Limb (tissue), 2 donors: Measurements from ENCODE around the gene RGMA.
A peak's percentile ranks its signal among the peaks of the same experiment; 100 is the strongest.
"Not testable (repeated sequence)": the region's sequence is repeated elsewhere in the genome, so short reads cannot be mapped to it uniquely, and the experiment has no call there.

Experiments used
- DNase-seq, 2 donors: peaks; one replicate each; pipeline ENCODE4 v3.0.0-alpha.2; 2016; ENCODE audit errors: extremely low spot score in 2 of 2

RGMA gene

GRCh38 chr15:93067649-93068085, 21.3 kb downstream of the RGMA start:
- DNase-seq = peak in 1 of 2 donors; percentile 27

GRCh38 chr15:93066834-93067648, 22.0 kb downstream of the RGMA start:
- DNase-seq = no peak

GRCh38 chr15:93066224-93066681, 22.8 kb downstream of the RGMA start:
- peak in 1 of 2 donors; percentile 63 for DNase-seq

GRCh38 chr15:93065641-93066045, 23.4 kb downstream of the RGMA start:
- DNase-seq = no peak

GRCh38 chr15:93063796-93064690, 25.0 kb downstream of the RGMA start:
- peak in 1 of 2 donors; percentile 31 for DNase-seq

- DNase-seq = no peak
Measured at GRCh38 chr15:93063262-93063671, 25.7 kb downstream of the RGMA start.

GRCh38 chr15:93062628-93063261, 26.3 kb downstream of the RGMA start:
- DNase-seq = not testable (repeated sequence)

- no peak for DNase-seq
Measured at GRCh38 chr15:93060336-93061248, 28.4 kb downstream of the RGMA start.

- DNase-seq = no peak
Measured at GRCh38 chr15:93059442-93059841, 29.6 kb downstream of the RGMA start.

GRCh38 chr15:93058904-93059427, 30.0 kb downstream of the RGMA start:
- no peak for DNase-seq

GRCh38 chr15:93058128-93058527, 30.9 kb downstream of the RGMA start:
- DNase-seq = no peak

GRCh38 chr15:93057618-93058017, 31.4 kb downstream of the RGMA start:
- no peak for DNase-seq

- no peak for DNase-seq
Measured at GRCh38 chr15:93056836-93057235, 32.2 kb downstream of the RGMA start.

GRCh38 chr15:93055211-93055610, 33.8 kb downstream of the RGMA start:
- DNase-seq = no peak

- no peak for DNase-seq
Measured at GRCh38 chr15:93052090-93052879, 36.7 kb downstream of the RGMA start.

GRCh38 chr15:93051236-93052089, 37.5 kb downstream of the RGMA start:
- no peak for DNase-seq

GRCh38 chr15:93050648-93051047, 38.4 kb downstream of the RGMA start:
- DNase-seq = no peak

- no peak for DNase-seq
Measured at GRCh38 chr15:93049914-93050578, 39.0 kb downstream of the RGMA start.
